GM23338 (cell line): ENCODE data around the gene TMEM131L. TPM values are rescaled to one million over a fixed set of nuclear protein-coding genes. Genes with fewer than 3 reads are reported as not detected.

Experiments used
- ATAC-seq: fragments of 200-7000 bp; cut with Tn5 transposase; 3 replicates; pipeline ENCODE4 v1.9.1; 2020
- DNase-seq: peaks from one replicate; pipeline ENCODE4 v3.0.0-alpha.2; 2015; ENCODE audit warnings: low spot score
- H2AFZ ChIP-seq: fragments of 200-600 bp; sonication (generic); 2 replicates; pipeline ENCODE4 v1.8.0; 2016; ENCODE audit warnings: antibody characterized with exemption, mild to moderate bottlenecking, moderate library complexity
- H3F3A ChIP-seq: fragments of 200-600 bp; sonication (generic); replicated peaks from 2 replicates; pipeline ENCODE4 v1.8.0; 2017; ENCODE audit warnings: antibody characterized with exemption, mixed run types, low read depth
- H3K27ac ChIP-seq: fragments of 200-600 bp; sonication (generic); 2 replicates; pipeline ENCODE4 v1.6.1; 2016; ENCODE audit warnings: low read depth
- H3K27me3 ChIP-seq: fragments of 200-600 bp; sonication (generic); 2 replicates; pipeline ENCODE4 v1.8.0; 2016; ENCODE audit warnings: mild to moderate bottlenecking, mixed run types, moderate library complexity; ENCODE audit not compliant: insufficient read depth
- H3K36me3 ChIP-seq: fragments of 200-600 bp; sonication (generic); 2 replicates; pipeline ENCODE4 v1.8.0; 2016; ENCODE audit warnings: mild to moderate bottlenecking; ENCODE audit not compliant: insufficient read depth
- H3K4me1 ChIP-seq: fragments of 200-600 bp; sonication (generic); 2 replicates; pipeline ENCODE4 v1.8.0; 2016; ENCODE audit warnings: mild to moderate bottlenecking, moderate library complexity; ENCODE audit not compliant: insufficient read depth
- H3K4me2 ChIP-seq: fragments of 200-600 bp; sonication (generic); 2 replicates; pipeline ENCODE4 v1.7.1; 2017; ENCODE audit warnings: mixed run types
- H3K4me3 ChIP-seq: fragments of 200-600 bp; sonication (generic); 2 replicates; pipeline ENCODE4 v1.6.1; 2016; ENCODE audit warnings: mixed run types
- H3K79me2 ChIP-seq: fragments of 200-600 bp; sonication (generic); replicated peaks from 2 replicates; pipeline ENCODE4 v1.8.0; 2017; ENCODE audit warnings: mild to moderate bottlenecking; ENCODE audit not compliant: insufficient read depth
- H3K9me2 ChIP-seq: fragments of 200-600 bp; sonication (generic); 2 replicates; pipeline ENCODE4 v1.8.0; 2017; ENCODE audit not compliant: insufficient read depth
- H4K20me1 ChIP-seq: fragments of 200-600 bp; sonication (generic); replicated peaks from 2 replicates; pipeline ENCODE4 v1.8.0; 2017; ENCODE audit warnings: mild to moderate bottlenecking; ENCODE audit not compliant: insufficient read depth
- H3K27ac Mint-ChIP-seq: 2 replicates; pipeline ENCODE4 v1.8.0; 2020; ENCODE audit warnings: inconsistent platforms, mild to moderate bottlenecking, moderate library complexity, mixed read lengths
- H3K27me3 Mint-ChIP-seq: 3 replicates; pipeline ENCODE4 v1.8.0; 2022; ENCODE audit warnings: low read depth, mild to moderate bottlenecking, moderate library complexity, mixed read lengths, inconsistent platforms; ENCODE audit not compliant: insufficient read depth, poor library complexity
- H3K36me3 Mint-ChIP-seq: 3 replicates; pipeline ENCODE4 v1.8.0; 2021; ENCODE audit warnings: low read depth, mild to moderate bottlenecking, inconsistent platforms, moderate library complexity, mixed read lengths
- H3K4me1 Mint-ChIP-seq: 3 replicates; pipeline ENCODE4 v1.8.0; 2020; ENCODE audit warnings: mild to moderate bottlenecking, inconsistent platforms, mixed read lengths
- H3K4me3 Mint-ChIP-seq: 3 replicates; pipeline ENCODE4 v1.8.0; 2021; ENCODE audit warnings: moderate library complexity, mild to moderate bottlenecking, inconsistent platforms, mixed read lengths
- H3K9me3 Mint-ChIP-seq: 3 replicates; pipeline ENCODE4 v1.8.0; 2020; ENCODE audit warnings: moderate library complexity, mild to moderate bottlenecking, inconsistent platforms, mixed read lengths
- EZH2 ChIP-seq: fragments of 200-600 bp; sonication (generic); IDR thresholded peaks from one replicate; pipeline ENCODE4 v1.8.0; 2017; ENCODE audit warnings: antibody characterized with exemption, mild to moderate bottlenecking, low read depth; ENCODE audit not compliant: unreplicated experiment
- JUNB ChIP-seq: IDR thresholded peaks from one replicate; pipeline ENCODE4 v1.6.1; 2016; ENCODE audit warnings: antibody characterized with exemption; ENCODE audit not compliant: unreplicated experiment
- STAT1 ChIP-seq: IDR thresholded peaks from one replicate; pipeline ENCODE4 v1.6.1; 2016; ENCODE audit warnings: antibody characterized with exemption; ENCODE audit not compliant: unreplicated experiment
- ZNF114 ChIP-seq: fragments of 250-450 bp; sonication (Bioruptor Pico); IDR thresholded peaks from 2 replicates; pipeline ENCODE4 v1.5.0; 2020; ENCODE audit warnings: mild to moderate bottlenecking, moderate library complexity
- polyA plus RNA-seq: library from polyadenylated mRNA; unstranded; fragments of >200 nt; fragmentation: Nextera tagmentation; extraction: Ambion mirVana; gene quantifications from 2 replicates; pipeline ENCODE4 v1.2.1, GENCODE V29; 2016
- total RNA-seq: library from RNA; depleted of rRNA; stranded (reverse); fragments of >200 nt; shearing (Covaris generic); gene quantifications from 2 replicates; pipeline ENCODE4 v1.2.3, GENCODE V29; 2014
- TF ChIP-seq, protein P1 (sequence below), 2 experiments: fragments of 200-600 bp in 1 of 2; sonication (generic) in 1 of 2; conservative IDR thresholded peaks; 2 replicates each; pipeline versions ENCODE4 v1.5.1 to v1.6.1; 2016 to 2017; ENCODE audit warnings: antibody characterized with exemption in 2 of 2, low read depth in 2 of 2, mild to moderate bottlenecking in 2 of 2, moderate library complexity in 1 of 2
- TF ChIP-seq, protein P2 (sequence below): fragments of 250-450 bp; sonication (Bioruptor Pico); IDR thresholded peaks from 2 replicates; pipeline ENCODE4 v1.5.0; 2020; ENCODE audit warnings: mild to moderate bottlenecking, moderate library complexity
- TF ChIP-seq, protein P3 (sequence below): IDR thresholded peaks from 2 replicates; pipeline ENCODE4 v1.6.1; 2016; ENCODE audit warnings: antibody characterized with exemption

TMEM131L gene
- total and polyA plus RNA-seq, 2 experiments from 2014 or later: 11.1 to 32.2 TPM

DNA sequence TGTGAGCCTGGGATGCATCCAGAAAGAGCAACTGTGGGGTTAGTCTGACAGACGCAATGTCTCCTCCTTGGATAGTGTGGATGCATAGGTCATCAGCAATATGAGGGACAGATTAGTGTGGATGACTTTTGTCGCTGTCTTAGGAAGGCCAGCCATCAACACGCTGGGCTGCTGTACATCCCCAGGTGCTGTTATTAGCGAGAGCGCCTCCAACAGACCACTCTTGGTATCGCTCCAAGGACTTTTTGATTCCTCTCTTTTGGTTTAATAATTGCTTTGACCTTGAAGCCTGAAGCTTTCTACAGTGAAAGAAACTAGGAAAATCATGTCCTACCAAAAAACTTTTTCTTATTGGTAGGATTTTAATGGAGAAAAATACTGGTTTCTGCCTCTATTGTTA lies 76.7 kb downstream of the TMEM131L start:
- Mint-ChIP-seq H3K36me3 (no peaks in the 10 kb centered on the region), H3K4me1 (peaks cover 44% of the 10 kb centered on the region), H3K27ac (no peak overlapping the region), H3K9me3 (no peaks in the 10 kb centered on the region), H3K4me3 (no peak overlapping the region), H3K27me3 (peaks cover 2% of the 10 kb centered on the region)
- no peak overlapping the region for H3K27ac ChIP-seq
- H3K79me2 ChIP-seq: peaks cover 51% of the 10 kb centered on the region
- H3K9me2 ChIP-seq: no peaks in the 10 kb centered on the region; the same call in none of the 2 replicates
- H4K20me1 ChIP-seq: peaks cover under 1% of the 10 kb centered on the region; the same call in 1 of the 2 replicates
- no peak overlapping the region for H3K4me3 ChIP-seq
- no peaks in the 10 kb centered on the region for H3K27me3 ChIP-seq
- H3K4me2 ChIP-seq: no peak overlapping the region
- no peak for TF ChIP-seq ZNF114 (CRISPR knock-in tag)
- no peak for TF ChIP-seq JUNB
- TF ChIP-seq, protein P1, sequence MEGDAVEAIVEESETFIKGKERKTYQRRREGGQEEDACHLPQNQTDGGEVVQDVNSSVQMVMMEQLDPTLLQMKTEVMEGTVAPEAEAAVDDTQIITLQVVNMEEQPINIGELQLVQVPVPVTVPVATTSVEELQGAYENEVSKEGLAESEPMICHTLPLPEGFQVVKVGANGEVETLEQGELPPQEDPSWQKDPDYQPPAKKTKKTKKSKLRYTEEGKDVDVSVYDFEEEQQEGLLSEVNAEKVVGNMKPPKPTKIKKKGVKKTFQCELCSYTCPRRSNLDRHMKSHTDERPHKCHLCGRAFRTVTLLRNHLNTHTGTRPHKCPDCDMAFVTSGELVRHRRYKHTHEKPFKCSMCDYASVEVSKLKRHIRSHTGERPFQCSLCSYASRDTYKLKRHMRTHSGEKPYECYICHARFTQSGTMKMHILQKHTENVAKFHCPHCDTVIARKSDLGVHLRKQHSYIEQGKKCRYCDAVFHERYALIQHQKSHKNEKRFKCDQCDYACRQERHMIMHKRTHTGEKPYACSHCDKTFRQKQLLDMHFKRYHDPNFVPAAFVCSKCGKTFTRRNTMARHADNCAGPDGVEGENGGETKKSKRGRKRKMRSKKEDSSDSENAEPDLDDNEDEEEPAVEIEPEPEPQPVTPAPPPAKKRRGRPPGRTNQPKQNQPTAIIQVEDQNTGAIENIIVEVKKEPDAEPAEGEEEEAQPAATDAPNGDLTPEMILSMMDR (conservative IDR thresholded peaks at IDR 0.05; ENCODE audit: low read depth in 2 of 2): peak; percentile 69 to 80
- TF ChIP-seq, protein P2, sequence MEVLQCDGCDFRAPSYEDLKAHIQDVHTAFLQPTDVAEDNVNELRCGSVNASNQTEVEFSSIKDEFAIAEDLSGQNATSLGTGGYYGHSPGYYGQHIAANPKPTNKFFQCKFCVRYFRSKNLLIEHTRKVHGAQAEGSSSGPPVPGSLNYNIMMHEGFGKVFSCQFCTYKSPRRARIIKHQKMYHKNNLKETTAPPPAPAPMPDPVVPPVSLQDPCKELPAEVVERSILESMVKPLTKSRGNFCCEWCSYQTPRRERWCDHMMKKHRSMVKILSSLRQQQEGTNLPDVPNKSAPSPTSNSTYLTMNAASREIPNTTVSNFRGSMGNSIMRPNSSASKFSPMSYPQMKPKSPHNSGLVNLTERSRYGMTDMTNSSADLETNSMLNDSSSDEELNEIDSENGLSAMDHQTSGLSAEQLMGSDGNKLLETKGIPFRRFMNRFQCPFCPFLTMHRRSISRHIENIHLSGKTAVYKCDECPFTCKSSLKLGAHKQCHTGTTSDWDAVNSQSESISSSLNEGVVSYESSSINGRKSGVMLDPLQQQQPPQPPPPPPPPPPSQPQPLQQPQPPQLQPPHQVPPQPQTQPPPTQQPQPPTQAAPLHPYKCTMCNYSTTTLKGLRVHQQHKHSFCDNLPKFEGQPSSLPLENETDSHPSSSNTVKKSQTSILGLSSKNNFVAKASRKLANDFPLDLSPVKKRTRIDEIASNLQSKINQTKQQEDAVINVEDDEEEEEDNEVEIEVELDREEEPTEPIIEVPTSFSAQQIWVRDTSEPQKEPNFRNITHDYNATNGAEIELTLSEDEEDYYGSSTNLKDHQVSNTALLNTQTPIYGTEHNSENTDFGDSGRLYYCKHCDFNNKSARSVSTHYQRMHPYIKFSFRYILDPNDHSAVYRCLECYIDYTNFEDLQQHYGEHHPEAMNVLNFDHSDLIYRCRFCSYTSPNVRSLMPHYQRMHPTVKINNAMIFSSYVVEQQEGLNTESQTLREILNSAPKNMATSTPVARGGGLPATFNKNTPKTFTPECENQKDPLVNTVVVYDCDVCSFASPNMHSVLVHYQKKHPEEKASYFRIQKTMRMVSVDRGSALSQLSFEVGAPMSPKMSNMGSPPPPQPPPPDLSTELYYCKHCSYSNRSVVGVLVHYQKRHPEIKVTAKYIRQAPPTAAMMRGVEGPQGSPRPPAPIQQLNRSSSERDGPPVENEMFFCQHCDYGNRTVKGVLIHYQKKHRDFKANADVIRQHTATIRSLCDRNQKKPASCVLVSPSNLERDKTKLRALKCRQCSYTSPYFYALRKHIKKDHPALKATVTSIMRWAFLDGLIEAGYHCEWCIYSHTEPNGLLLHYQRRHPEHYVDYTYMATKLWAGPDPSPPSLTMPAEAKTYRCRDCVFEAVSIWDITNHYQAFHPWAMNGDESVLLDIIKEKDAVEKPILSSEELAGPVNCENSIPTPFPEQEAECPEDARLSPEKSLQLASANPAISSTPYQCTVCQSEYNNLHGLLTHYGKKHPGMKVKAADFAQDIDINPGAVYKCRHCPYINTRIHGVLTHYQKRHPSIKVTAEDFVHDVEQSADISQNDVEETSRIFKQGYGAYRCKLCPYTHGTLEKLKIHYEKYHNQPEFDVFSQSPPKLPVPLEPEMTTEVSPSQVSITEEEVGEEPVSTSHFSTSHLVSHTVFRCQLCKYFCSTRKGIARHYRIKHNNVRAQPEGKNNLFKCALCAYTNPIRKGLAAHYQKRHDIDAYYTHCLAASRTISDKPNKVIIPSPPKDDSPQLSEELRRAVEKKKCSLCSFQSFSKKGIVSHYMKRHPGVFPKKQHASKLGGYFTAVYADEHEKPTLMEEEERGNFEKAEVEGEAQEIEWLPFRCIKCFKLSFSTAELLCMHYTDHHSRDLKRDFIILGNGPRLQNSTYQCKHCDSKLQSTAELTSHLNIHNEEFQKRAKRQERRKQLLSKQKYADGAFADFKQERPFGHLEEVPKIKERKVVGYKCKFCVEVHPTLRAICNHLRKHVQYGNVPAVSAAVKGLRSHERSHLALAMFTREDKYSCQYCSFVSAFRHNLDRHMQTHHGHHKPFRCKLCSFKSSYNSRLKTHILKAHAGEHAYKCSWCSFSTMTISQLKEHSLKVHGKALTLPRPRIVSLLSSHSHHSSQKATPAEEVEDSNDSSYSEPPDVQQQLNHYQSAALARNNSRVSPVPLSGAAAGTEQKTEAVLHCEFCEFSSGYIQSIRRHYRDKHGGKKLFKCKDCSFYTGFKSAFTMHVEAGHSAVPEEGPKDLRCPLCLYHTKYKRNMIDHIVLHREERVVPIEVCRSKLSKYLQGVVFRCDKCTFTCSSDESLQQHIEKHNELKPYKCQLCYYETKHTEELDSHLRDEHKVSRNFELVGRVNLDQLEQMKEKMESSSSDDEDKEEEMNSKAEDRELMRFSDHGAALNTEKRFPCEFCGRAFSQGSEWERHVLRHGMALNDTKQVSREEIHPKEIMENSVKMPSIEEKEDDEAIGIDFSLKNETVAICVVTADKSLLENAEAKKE (CRISPR knock-in tag): no peak
- TF ChIP-seq EZH2: no peak
- no peak for TF ChIP-seq STAT1
- TF ChIP-seq, protein P3, sequence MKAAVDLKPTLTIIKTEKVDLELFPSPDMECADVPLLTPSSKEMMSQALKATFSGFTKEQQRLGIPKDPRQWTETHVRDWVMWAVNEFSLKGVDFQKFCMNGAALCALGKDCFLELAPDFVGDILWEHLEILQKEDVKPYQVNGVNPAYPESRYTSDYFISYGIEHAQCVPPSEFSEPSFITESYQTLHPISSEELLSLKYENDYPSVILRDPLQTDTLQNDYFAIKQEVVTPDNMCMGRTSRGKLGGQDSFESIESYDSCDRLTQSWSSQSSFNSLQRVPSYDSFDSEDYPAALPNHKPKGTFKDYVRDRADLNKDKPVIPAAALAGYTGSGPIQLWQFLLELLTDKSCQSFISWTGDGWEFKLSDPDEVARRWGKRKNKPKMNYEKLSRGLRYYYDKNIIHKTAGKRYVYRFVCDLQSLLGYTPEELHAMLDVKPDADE: no peak
- H3K4me1 ChIP-seq: peaks cover 20% of the 10 kb centered on the region
- H2AFZ ChIP-seq: no peak overlapping the region
- peak; percentile 67 for DNase-seq
- 0 out of 2 replicates have a peak, but pooled peaks cover 3% of the 10 kb centered on the region for H3F3A ChIP-seq
- no peak for ATAC-seq
- H3K36me3 ChIP-seq: no peaks in the 10 kb centered on the region
